Psoas muscle (tissue), 8 donors: ENCODE measurements around the gene OR2AK2. TPM values are rescaled to one million over a fixed set of nuclear protein-coding genes. Genes with fewer than 3 reads are reported as not detected.

Experiments
- ATAC-seq, 4 donors: fragments of 200-7000 bp; cut with Tn5 transposase; one replicate each; pipeline ENCODE4 v1.9.1; 2020; ENCODE audit warnings: moderate library complexity in 3 of 4, mild to moderate bottlenecking in 2 of 4
- DNase-seq, 2 donors: peaks; one replicate each; pipeline ENCODE4 v3.0.0-alpha.2; 2020
- H3K27ac ChIP-seq: fragments of 200-600 bp; one replicate; pipeline ENCODE4 v1.8.0; 2022
- H3K27me3 ChIP-seq, 3 donors: fragments of 200-600 bp in 1 of 3; one replicate each; pipeline versions ENCODE4 v1.6.1 to v1.8.0; 2013 to 2022; ENCODE audit warnings: low read length in 2 of 3, mild to moderate bottlenecking in 2 of 3, moderate library complexity in 1 of 3; ENCODE audit not compliant: insufficient read depth in 3 of 3
- H3K36me3 ChIP-seq, 2 donors: fragments of 200-600 bp in 1 of 2; one replicate each; pipeline versions ENCODE4 v1.6.1 to v1.8.0; 2013 to 2022; ENCODE audit warnings: low read depth in 1 of 2, mild to moderate bottlenecking in 1 of 2, moderate library complexity in 1 of 2; ENCODE audit not compliant: insufficient read depth in 1 of 2
- H3K4me1 ChIP-seq: fragments of 200-600 bp; one replicate; pipeline ENCODE4 v1.8.0; 2022
- H3K4me3 ChIP-seq: fragments of 200-600 bp; one replicate; pipeline ENCODE4 v1.8.0; 2022; ENCODE audit warnings: mild to moderate bottlenecking
- H3K9me3 ChIP-seq: fragments of 200-600 bp; one replicate; pipeline ENCODE4 v1.8.0; 2022
- WGBS, 3 donors: extraction: QIAGEN DNeasy Blood & Tissue Kit; methylation state at CpG; one replicate each; pipeline versions ENCODE4 v1.1.6 to v1.1.7; 2013; 5-methylcytosine and 5-hydroxymethylcytosine counted together
- intact Hi-C, 2 donors: fragments of 100-400 bp; cut with DNase I; formaldehyde crosslinking; loops; one replicate each; pipeline versions ENCODE4 v1.11.0 to v1.14.2; 2022
- polyA plus RNA-seq, 3 donors: library from polyadenylated mRNA; stranded (reverse); fragments of 200-250 nt; gene quantifications; one replicate each; pipeline ENCODE4 v1.2.3, GENCODE V29; 2013
- total RNA-seq, 4 donors: library from RNA; stranded (reverse); fragmentation: NEBNext Ultra II Directional in 2 of 4; extraction: Animal tissue kit (Norgen Biotek cat#: 25700) in 2 of 4; gene quantifications; one replicate each; pipeline versions ENCODE4 v1.2.1 to v1.2.4, GENCODE V29; 2021 to 2023
- TF ChIP-seq, protein P1 (sequence below): fragments of 200-600 bp; IDR thresholded peaks from one replicate; pipeline ENCODE4 v1.8.0; 2022; ENCODE audit warnings: antibody characterized with exemption
- donor health status: healthy with polysubstance abuse.
- donor health status: DM: no; HTN: no; CAD: no; lungs with moderate emphysema.
- donor health status: Bipolar disorder and iron deficiency.
- donor health status: healthy.
- donor health status: DM: yes; HTN: yes; CAD: no.
- donor health status: DM: no; HTN: no; CAD: no.
- donor health status: DM: no; HTN: no; CAD: no.
- donor health status: DM: yes; HTN: yes; CAD: no.

The OR2AK2 gene
- total and polyA plus RNA-seq, 7 donors, result not detected

DNA sequence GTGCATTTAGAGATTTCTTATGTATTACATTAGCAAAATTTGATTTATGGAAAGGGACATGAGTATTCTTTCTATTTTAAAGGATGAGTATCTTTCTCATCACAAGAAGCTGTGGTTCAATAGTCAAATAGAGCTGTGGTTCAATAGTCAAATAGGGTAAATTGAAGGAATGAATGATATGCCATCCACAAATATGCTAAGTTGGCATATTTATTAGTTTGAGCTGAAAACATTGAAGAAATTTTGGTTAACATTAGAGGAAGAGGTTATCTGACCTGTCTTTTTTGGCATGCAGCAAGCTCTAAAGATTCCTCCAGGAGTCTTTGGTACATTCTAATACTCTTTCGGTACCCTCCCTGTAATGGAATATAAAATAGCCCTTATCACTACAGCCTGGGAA lies 11.6 kb upstream of the OR2AK2 start:
- no peak for ATAC-seq
- TF ChIP-seq, protein P1, sequence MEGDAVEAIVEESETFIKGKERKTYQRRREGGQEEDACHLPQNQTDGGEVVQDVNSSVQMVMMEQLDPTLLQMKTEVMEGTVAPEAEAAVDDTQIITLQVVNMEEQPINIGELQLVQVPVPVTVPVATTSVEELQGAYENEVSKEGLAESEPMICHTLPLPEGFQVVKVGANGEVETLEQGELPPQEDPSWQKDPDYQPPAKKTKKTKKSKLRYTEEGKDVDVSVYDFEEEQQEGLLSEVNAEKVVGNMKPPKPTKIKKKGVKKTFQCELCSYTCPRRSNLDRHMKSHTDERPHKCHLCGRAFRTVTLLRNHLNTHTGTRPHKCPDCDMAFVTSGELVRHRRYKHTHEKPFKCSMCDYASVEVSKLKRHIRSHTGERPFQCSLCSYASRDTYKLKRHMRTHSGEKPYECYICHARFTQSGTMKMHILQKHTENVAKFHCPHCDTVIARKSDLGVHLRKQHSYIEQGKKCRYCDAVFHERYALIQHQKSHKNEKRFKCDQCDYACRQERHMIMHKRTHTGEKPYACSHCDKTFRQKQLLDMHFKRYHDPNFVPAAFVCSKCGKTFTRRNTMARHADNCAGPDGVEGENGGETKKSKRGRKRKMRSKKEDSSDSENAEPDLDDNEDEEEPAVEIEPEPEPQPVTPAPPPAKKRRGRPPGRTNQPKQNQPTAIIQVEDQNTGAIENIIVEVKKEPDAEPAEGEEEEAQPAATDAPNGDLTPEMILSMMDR, result no peak
- H3K9me3 ChIP-seq, result no peaks in the 10 kb centered on the region
- H3K27me3 ChIP-seq, result no peaks in the 10 kb centered on the region
- H3K27ac ChIP-seq, result no peak overlapping the region
- H3K4me1 ChIP-seq, result no peaks in the 10 kb centered on the region
- H3K4me3 ChIP-seq, result no peak overlapping the region
- no peaks in the 10 kb centered on the region for H3K36me3 ChIP-seq
- no peak for DNase-seq
- intact Hi-C loops, result no loop called here
- 93 to 96% (median 93%) methylated on average over 1 of the region's 1 CpG for WGBS, 3 donors

DNA sequence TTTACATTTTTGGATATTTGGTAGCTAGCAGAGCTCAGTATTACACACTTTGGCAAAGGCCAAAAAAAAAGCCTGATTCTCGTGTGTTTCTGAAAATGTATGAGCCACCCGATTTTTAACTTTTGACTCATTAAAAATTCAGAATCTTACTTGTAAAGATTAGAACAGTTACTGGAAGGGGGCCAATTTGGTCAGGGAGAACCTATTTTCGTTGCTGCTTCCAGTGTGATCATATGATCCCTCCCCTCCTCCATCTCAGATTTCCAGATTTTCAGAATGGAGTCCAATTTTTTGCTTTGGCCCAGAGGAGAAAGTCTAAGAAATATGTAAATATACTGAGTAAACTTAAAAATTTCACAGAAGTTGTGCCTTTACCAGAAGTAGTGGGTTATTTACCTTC lies 3.2 kb upstream of the OR2AK2 start:
- no peaks in the 10 kb centered on the region for H3K27me3 ChIP-seq
- TF ChIP-seq, protein P1, result no peak
- WGBS, 3 donors, result 16 to 37% (median 18%) methylated on average over 3 of the region's 3 CpGs
- no peaks in the 10 kb centered on the region for H3K9me3 ChIP-seq
- H3K27ac ChIP-seq, result no peak overlapping the region
- no peak for ATAC-seq
- intact Hi-C loops, result no loop called here
- no peak overlapping the region for H3K4me3 ChIP-seq
- H3K4me1 ChIP-seq, result no peaks in the 10 kb centered on the region
- no peaks in the 10 kb centered on the region for H3K36me3 ChIP-seq
- DNase-seq, result no peak

DNA sequence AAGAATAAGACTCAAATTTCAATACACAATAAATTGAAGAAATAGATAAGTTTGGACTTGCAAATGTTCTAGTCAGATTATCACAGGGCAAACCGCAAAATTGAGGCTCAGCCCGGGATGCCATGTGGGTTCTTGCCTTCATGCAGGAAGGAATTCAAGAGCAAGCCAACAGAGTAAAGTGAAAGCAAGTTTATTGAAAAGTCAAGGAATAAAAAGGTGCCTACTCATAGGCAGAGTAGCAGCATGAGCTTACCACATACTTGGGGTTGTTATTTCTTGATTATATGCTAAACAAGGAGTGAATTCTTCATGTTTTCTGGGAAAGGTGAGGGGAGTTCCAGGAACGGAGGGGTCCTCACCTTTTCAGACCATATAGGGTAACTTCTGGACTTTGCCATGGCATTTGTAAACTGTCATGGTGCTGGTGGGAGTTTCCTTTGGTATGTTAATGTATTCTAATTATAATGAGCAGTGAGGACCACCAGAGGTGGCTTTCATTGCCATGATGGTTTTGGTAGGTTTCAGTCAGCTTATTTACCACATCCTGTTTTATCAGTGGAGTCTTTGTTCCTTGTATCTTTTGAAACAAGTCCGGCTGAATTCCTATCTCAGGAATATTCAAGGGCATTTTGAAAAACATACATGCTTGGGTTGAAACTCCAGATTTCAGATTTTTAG lies 2.0 kb upstream of the OR2AK2 start:
- ATAC-seq, result no peak
- intact Hi-C loops, result no loop called here
- Histone ChIP-seq H3K27ac (no peak overlapping the region), H3K4me3 (no peak overlapping the region), H3K36me3 (no peaks in the 10 kb centered on the region), H3K4me1 (no peaks in the 10 kb centered on the region), H3K9me3 (no peaks in the 10 kb centered on the region), H3K27me3 (no peaks in the 10 kb centered on the region)
- 70 to 77% (median 77%) methylated on average over 4 of the region's 4 CpGs for WGBS, 3 donors
- TF ChIP-seq, protein P1, result no peak
- no peak for DNase-seq

- Histone ChIP-seq H3K36me3 (no peaks in the 10 kb centered on the region), H3K27ac (no peak overlapping the region), H3K4me3 (no peak overlapping the region), H3K4me1 (no peaks in the 10 kb centered on the region), H3K27me3 (no peaks in the 10 kb centered on the region), H3K9me3 (no peaks in the 10 kb centered on the region)
- ATAC-seq (no peak), DNase-seq (no peak)
- WGBS, 3 donors, result 64 to 71% (median 67%) methylated on average over 5 of the region's 5 CpGs
- TF ChIP-seq, protein P1, result no peak
- intact Hi-C loops, result no loop called here
Measured at GRCh38 chr1:247966532-247967204, 1.6 kb downstream of the OR2AK2 start.
